ENCODE data around the gene ATXN7. TPM values are rescaled to one million over a fixed set of nuclear protein-coding genes. Genes with fewer than 3 reads are reported as not detected.
A peak's percentile ranks its signal among the peaks of the same experiment; 100 is the strongest.

ATXN7 gene
- total and polyA plus RNA-seq, 2 of the 4 experiments (the other 2 are of a cell fraction) = 8.6 to 13.6 TPM

- Histone ChIP-seq H3K4me1 (ENCODE audit: control insufficient read depth, insufficient read depth, low read length) (peaks cover 3% of the 10 kb centered on the region), H3K9me1 (ENCODE audit: insufficient read depth, low read length) (peaks cover 2% of the 10 kb centered on the region; the same call in 1 of the 2 replicates), H4K20me1 (ENCODE audit: insufficient read depth, low read length) (peaks cover 11% of the 10 kb centered on the region; the same call in 1 of the 2 replicates), H4K5ac (ENCODE audit: low read depth, low read length) (no peak overlapping the region), H3K27ac (ENCODE audit: insufficient read depth, low read length) (0 out of 2 replicates have a peak overlapping the region, but pooled peaks have one; percentile 7), H4K8ac (ENCODE audit: low read depth in 2 of 2, low read length in 2 of 2) (peak overlapping the region; percentile 25 to 71; a peak in 1 of 4 replicates), H3K18ac (ENCODE audit: low read depth, low read length) (no peak overlapping the region), H3K14ac (replicated peaks; ENCODE audit: low read depth, low read length) (no peak overlapping the region), H2AK9ac (replicated peaks; ENCODE audit: low read depth, low read length, poor library complexity) (no peak overlapping the region), H3K79me1 (ENCODE audit: low read depth in 1 of 2, low read length in 2 of 2) (peaks cover 31 to 49% of the 10 kb centered on the region in 2 experiments), H3K23ac (ENCODE audit: low read depth, low read length) (no peak overlapping the region), H2BK5ac (ENCODE audit: low read depth, low read length, poor library complexity, severe bottlenecking) (peak overlapping the region; percentile 61), H2BK20ac (ENCODE audit: low read depth, low read length) (peak overlapping the region; percentile 13; the same call in 1 of the 2 replicates), H2BK120ac (ENCODE audit: low read depth, low read length) (peak overlapping the region; percentile 28; the same call in 1 of the 2 replicates), H3K4me3 (ENCODE audit: insufficient read depth, low read depth, low read length) (no peak overlapping the region), H3K4me2 (ENCODE audit: low read depth, low read length) (peak overlapping the region; percentile 48), H3K4ac (ENCODE audit: low read depth, low read length) (peak overlapping the region; percentile 42; the same call in 1 of the 2 replicates), H2AFZ (replicated peaks; ENCODE audit: low read length, poor library complexity) (peak overlapping the region; percentile 68), H2AK5ac (ENCODE audit: low read depth, low read length) (0 out of 2 replicates have a peak overlapping the region, but pooled peaks have one; percentile 18), H3K56ac (ENCODE audit: extremely low read depth, insufficient read depth, low read length) (peak overlapping the region; percentile 39; the same call in 1 of the 2 replicates), H3K36me3 (ENCODE audit: control insufficient read depth, insufficient read depth, low read length) (peaks cover 5% of the 10 kb centered on the region), H3K9ac (ENCODE audit: low read depth, low read length) (no peak overlapping the region; the same call in 1 of the 2 replicates), H3K27me3 (ENCODE audit: control insufficient read depth, insufficient read depth, low read length) (no peaks in the 10 kb centered on the region), H4K91ac (ENCODE audit: insufficient read depth, low read depth, low read length) (no peak overlapping the region), H3K9me3 (ENCODE audit: control insufficient read depth, insufficient read depth, low read length) (no peaks in the 10 kb centered on the region), H2BK15ac (ENCODE audit: low read depth, low read length) (peak overlapping the region; percentile 45; the same call in 1 of the 3 replicates)
- intact Hi-C loops (cut with micrococcal nuclease) (loop anchor here (5.0 kb wide), 1 partner anchor 48 kb away; the partner anchor contains the start of gene SCAANT1), dilution Hi-C loops (cut with HindIII; ENCODE audit: low sequenced_read_pairs, unreplicated experiment) (no loop called here), in situ Hi-C loops (cut with MboI; ENCODE audit: low sequenced_read_pairs) (no loop called here)
- TF ChIP-seq ELK1 (IDR thresholded peaks at IDR 0.05; ENCODE audit: borderline replicate concordance, low read depth, low read length) (no peak), MAZ (IDR thresholded peaks at IDR 0.05; ENCODE audit: borderline replicate concordance, low read depth, low read length) (no peak), CHD1 (IDR thresholded peaks at IDR 0.05; ENCODE audit: low read depth, low read length) (no peak), RAD21 (IDR thresholded peaks at IDR 0.05; ENCODE audit: low read length) (peak; percentile 36; the same call in 1 of the 2 replicates), CTCF (conservative IDR thresholded peaks at IDR 0.05; ENCODE audit: low read depth, low read length) (0 out of 2 replicates have a peak, but pooled peaks have one; percentile 22), USF2 (IDR thresholded peaks at IDR 0.05; ENCODE audit: low read depth, low read length) (peak; percentile 58), RFX5 (IDR thresholded peaks at IDR 0.05; ENCODE audit: low read depth, low read length) (no peak), MAFK (IDR thresholded peaks at IDR 0.05; ENCODE audit: low read depth, low read length) (no peak), POLR2A (IDR thresholded peaks at IDR 0.05; ENCODE audit: low read depth, low read length) (no peak), FOS (IDR thresholded peaks at IDR 0.05; ENCODE audit: low read depth, low read length) (peak; percentile 43; the same call in 1 of the 2 replicates)
- 68% methylated on average over 5 of the region's 6 CpGs; no CpG with 5 or more reads in 1 of the 2 experiments for whole genome bisulfite sequencing, 2 experiments (ENCODE audit: extremely low coverage in 2 of 2, insufficient read length in 1 of 2)
- DNase-seq (peak; percentile 84), ATAC-seq (ENCODE audit: low read depth) (peak; percentile 76)
- POLR2A ChIA-PET (ENCODE audit: unreplicated experiment) = no interaction called here
- no TSS peak for BruUV-seq (replicated peaks)
- CTCF ChIA-PET = interaction anchor here (1.0 kb wide), 1 partner anchor 12 kb away, joined by 3 read pairs; no protein-coding TSS in a partner anchor
These were observed 96.5 kb downstream of the ATXN7 start for GRCh38 chr3:63960048-63960711.
